Ovary (tissue), 9 donors: Measurements from ENCODE around the gene BDKRB1. TPM values are rescaled to one million over a fixed set of nuclear protein-coding genes. Genes with fewer than 3 reads are reported as not detected.

Source experiments
- DNase-seq, 5 donors: peaks; one replicate each; pipeline ENCODE4 v3.0.0-alpha.2; 2019 to 2020
- H3K27ac ChIP-seq, 2 donors: fragments of 200-600 bp; one replicate each; pipeline versions ENCODE4 v1.5.1 to v1.8.0; 2019 to 2022
- H3K27me3 ChIP-seq: fragments of 200-600 bp; one replicate; pipeline ENCODE4 v1.8.0; 2022
- H3K36me3 ChIP-seq: fragments of 200-600 bp; sonication (generic); one replicate; pipeline ENCODE4 v1.5.1; 2019
- H3K4me1 ChIP-seq: one replicate; pipeline ENCODE4 v1.8.1; 2013; ENCODE audit warnings: mild to moderate bottlenecking, moderate library complexity; ENCODE audit not compliant: insufficient read depth
- H3K4me3 ChIP-seq: fragments of 200-600 bp; sonication (generic); one replicate; pipeline ENCODE4 v1.5.1; 2017
- H3K9me3 ChIP-seq, 2 donors: fragments of 200-600 bp in 1 of 2; sonication (generic) in 1 of 2; one replicate each; pipeline versions ENCODE4 v1.5.1 to v1.8.1; 2013 to 2019; ENCODE audit warnings: mild to moderate bottlenecking in 1 of 2, moderate library complexity in 1 of 2
- EP300 ChIP-seq: sonication (generic); formaldehyde crosslinking; IDR thresholded peaks from one replicate; pipeline ENCODE4 v1.6.1; 2017; ENCODE audit warnings: antibody characterized with exemption
- POLR2A ChIP-seq: fragments of 450-650 bp; IDR thresholded peaks from one replicate; pipeline ENCODE4 v1.6.1; 2017; ENCODE audit warnings: antibody characterized with exemption, mild to moderate bottlenecking, moderate library complexity
- WGBS, 3 donors: extraction: QIAGEN DNeasy Blood & Tissue Kit in 1 of 3; methylation state at CpG; one replicate each; pipeline versions ENCODE4 v1.1.5 to v1.1.7; 2013 to 2017; 5-methylcytosine and 5-hydroxymethylcytosine counted together
- intact Hi-C, 4 donors: fragments of 100-400 bp; cut with DNase I; formaldehyde crosslinking; loops; one replicate each; pipeline versions ENCODE4 v1.11.0 to v1.15.1; 2022 to 2023
- polyA plus RNA-seq, 2 donors: library from polyadenylated mRNA; stranded (reverse); fragments of 200-250 nt in 1 of 2; fragments of 350-450 nt in 1 of 2; fragmentation: Illumina TruSeq in 1 of 2; extraction: RNeasy Lipid Tissue Mini Kit (QIAGEN cat#74804) in 1 of 2; gene quantifications; one replicate each; pipeline ENCODE4 v1.2.3, GENCODE V29; 2013 to 2014
- total RNA-seq, 7 donors: library from RNA; depleted of rRNA in 2 of 7; stranded (reverse); fragments of >200 nt in 2 of 7; fragmentation: NEBNext Ultra II Directional in 3 of 7; extraction: Animal tissue kit (Norgen Biotek cat#: 25700) in 3 of 7; gene quantifications; one replicate each; pipeline versions ENCODE4 v1.1.0 to v1.2.4, GENCODE V29; 2016 to 2023
- TF ChIP-seq, protein P1 (sequence below), 3 donors: fragments of 450-650 bp in 2 of 3; fragments of 200-600 bp in 1 of 3; IDR thresholded peaks; one replicate each; pipeline versions ENCODE4 v1.5.1 to v1.8.0; 2016 to 2022; ENCODE audit warnings: antibody characterized with exemption in 3 of 3, mild to moderate bottlenecking in 1 of 3
- donor health status: DM: no; HTN: no; CAD: no; lungs with moderate emphysema.
- donor health status: DM: no; HTN: no; CAD: no.
- donor health status: Bipolar disorder and iron deficiency.
- donor health status: DM: yes; HTN: yes; CAD: no.
- donor health status: DM: no; HTN: no; CAD: no.
- donor health status: DM: yes; HTN: yes; CAD: no.

The BDKRB1 gene
- total and polyA plus RNA-seq, 9 donors: 0.30 to 5.3 (median 0.75) TPM; not detected in 5

DNA sequence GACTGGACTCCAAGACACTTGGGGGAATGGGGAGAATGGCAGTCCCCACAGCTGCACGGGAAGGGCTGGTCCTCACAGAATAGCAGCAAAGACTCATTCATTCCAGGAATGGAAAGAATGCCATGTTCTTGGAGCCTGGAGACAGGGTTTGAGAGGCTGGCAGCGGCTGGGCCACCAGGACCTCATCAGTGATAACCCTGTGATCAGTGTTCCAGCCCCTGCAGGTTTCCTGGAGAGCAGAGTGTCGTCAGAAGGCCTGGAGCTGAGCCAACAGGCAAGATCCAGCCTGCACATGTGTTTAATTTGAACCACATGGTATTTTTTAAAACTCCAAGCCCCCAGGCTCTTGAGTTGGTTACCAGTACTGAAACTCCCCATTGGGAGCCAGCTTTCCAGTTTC is 11.3 kb downstream of the BDKRB1 start:
- H3K27ac ChIP-seq: no peak overlapping the region
- H3K4me1 ChIP-seq: no peaks in the 10 kb centered on the region
- H3K27me3 ChIP-seq: no peaks in the 10 kb centered on the region
- 9 to 22% (median 9%) methylated on average over 3 of the region's 3 CpGs for WGBS, 3 donors
- H3K4me3 ChIP-seq: no peak overlapping the region
- TF ChIP-seq, protein P1, sequence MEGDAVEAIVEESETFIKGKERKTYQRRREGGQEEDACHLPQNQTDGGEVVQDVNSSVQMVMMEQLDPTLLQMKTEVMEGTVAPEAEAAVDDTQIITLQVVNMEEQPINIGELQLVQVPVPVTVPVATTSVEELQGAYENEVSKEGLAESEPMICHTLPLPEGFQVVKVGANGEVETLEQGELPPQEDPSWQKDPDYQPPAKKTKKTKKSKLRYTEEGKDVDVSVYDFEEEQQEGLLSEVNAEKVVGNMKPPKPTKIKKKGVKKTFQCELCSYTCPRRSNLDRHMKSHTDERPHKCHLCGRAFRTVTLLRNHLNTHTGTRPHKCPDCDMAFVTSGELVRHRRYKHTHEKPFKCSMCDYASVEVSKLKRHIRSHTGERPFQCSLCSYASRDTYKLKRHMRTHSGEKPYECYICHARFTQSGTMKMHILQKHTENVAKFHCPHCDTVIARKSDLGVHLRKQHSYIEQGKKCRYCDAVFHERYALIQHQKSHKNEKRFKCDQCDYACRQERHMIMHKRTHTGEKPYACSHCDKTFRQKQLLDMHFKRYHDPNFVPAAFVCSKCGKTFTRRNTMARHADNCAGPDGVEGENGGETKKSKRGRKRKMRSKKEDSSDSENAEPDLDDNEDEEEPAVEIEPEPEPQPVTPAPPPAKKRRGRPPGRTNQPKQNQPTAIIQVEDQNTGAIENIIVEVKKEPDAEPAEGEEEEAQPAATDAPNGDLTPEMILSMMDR (IDR thresholded peaks at IDR 0.05): no peak
- intact Hi-C loops: loop anchor here in 1 of 4 donors (10.0 kb wide), 1 partner anchor 163 kb away; no protein-coding TSS in a partner anchor
- H3K9me3 ChIP-seq: no peaks in the 10 kb centered on the region
- no peaks in the 10 kb centered on the region for H3K36me3 ChIP-seq
- DNase-seq: no peak

GRCh38 chr14:96267916-96268315 is 11.9 kb downstream of the BDKRB1 start:
- Histone ChIP-seq H3K4me1 (no peaks in the 10 kb centered on the region), H3K27ac (no peak overlapping the region)

GRCh38 chr14:96268431-96269358 is 12.7 kb downstream of the BDKRB1 start:
- no peaks in the 10 kb centered on the region for H3K9me3 ChIP-seq
- DNase-seq: peak in 4 of 5 donors; percentile 17 to 41 (median 31)
- no peak overlapping the region for H3K27ac ChIP-seq
- no peaks in the 10 kb centered on the region for H3K36me3 ChIP-seq
- H3K4me1 ChIP-seq: no peaks in the 10 kb centered on the region
- H3K4me3 ChIP-seq: no peak overlapping the region
- H3K27me3 ChIP-seq: no peaks in the 10 kb centered on the region
- whole genome bisulfite sequencing, 3 donors: 49 to 52% (median 52%) methylated on average over 22 of the region's 22 CpGs
- intact Hi-C loops: loop anchor here in 1 of 4 donors (10.0 kb wide), 1 partner anchor 164 kb away; no protein-coding TSS in a partner anchor
- TF ChIP-seq EP300 (no peak), POLR2A (no peak)
- TF ChIP-seq, protein P1 (IDR thresholded peaks at IDR 0.05): no peak

More at GRCh38 chr14:96267916-96268315, 11.9 kb downstream of the BDKRB1 start:
- Histone ChIP-seq H3K36me3 (no peaks in the 10 kb centered on the region), H3K9me3 (no peaks in the 10 kb centered on the region), H3K27me3 (no peaks in the 10 kb centered on the region), H3K4me3 (no peak overlapping the region)
- no peak for TF ChIP-seq POLR2A
- TF ChIP-seq, protein P1 (IDR thresholded peaks at IDR 0.05): no peak
- no peak for TF ChIP-seq EP300
- 87 to 90% (median 88%) methylated on average over 5 of the region's 5 CpGs for WGBS, 3 donors
- intact Hi-C loops: loop anchor here in 1 of 4 donors (10.0 kb wide), 1 partner anchor 163 kb away; no protein-coding TSS in a partner anchor
- no peak for DNase-seq

DNA sequence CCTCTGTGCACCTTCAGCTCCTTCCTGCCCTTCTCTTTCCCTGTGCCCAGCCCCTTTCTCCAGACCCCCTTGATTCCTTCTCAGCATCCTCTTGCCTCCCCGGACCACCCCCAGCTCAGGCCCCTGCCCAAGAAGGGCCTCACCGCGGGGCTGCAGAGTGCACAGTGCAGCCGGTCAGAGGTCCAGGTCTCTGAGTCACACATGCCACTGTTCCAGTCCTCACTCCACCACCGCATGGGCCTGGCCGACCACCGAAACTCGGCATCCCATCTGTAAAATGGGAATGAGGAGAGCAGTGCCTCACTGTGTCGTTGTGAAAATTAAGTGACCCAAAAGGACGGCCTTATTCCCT is 13.3 kb downstream of the BDKRB1 start:
- Histone ChIP-seq H3K4me1 (no peaks in the 10 kb centered on the region), H3K36me3 (no peaks in the 10 kb centered on the region), H3K4me3 (no peak overlapping the region), H3K9me3 (no peaks in the 10 kb centered on the region), H3K27ac (no peak overlapping the region), H3K27me3 (no peaks in the 10 kb centered on the region)
- DNase-seq: no peak
- WGBS, 3 donors: 71 to 82% (median 81%) methylated on average over 10 of the region's 10 CpGs
- intact Hi-C loops: loop anchor here in 1 of 4 donors (10.0 kb wide), 1 partner anchor 165 kb away; no protein-coding TSS in a partner anchor
- no peak for TF ChIP-seq POLR2A
- no peak for TF ChIP-seq EP300
- TF ChIP-seq, protein P1 (IDR thresholded peaks at IDR 0.05): no peak
